NCI-H82 treated with DMSO at 0.1 percent for 48 hours (cell line): ENCODE results near the gene NSMCE1.
"Not testable (repeated sequence)": the region's sequence is repeated elsewhere in the genome, so short reads cannot be mapped to it uniquely, and the experiment has no call there.

Experiments used
- DNase-seq: peaks from one replicate; lab custom pipeline; 2025; ENCODE audit not compliant: unreplicated experiment; lab: John Stamatoyannopoulos, UW

Gene NSMCE1

DNA sequence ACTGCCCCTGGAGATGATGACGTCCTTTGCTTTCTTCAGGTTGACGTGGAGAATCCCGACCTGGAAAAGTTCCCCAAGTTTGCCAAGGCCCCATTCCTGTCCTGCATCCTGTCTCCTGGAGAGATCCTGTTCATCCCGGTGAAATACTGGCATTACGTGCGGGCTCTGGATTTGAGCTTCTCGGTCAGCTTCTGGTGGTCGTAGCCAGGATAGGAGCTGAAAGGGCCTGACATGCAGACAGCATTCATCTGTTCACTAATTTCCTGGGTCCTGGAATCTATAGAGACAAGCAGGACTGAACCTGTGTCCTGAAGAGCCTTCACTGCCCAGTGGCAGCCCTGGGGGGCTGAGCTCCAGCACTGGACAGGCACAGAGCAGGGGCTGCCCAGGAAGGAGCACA lies 48.0 kb downstream of the NSMCE1 start:
- DNase-seq = no peak

DNA sequence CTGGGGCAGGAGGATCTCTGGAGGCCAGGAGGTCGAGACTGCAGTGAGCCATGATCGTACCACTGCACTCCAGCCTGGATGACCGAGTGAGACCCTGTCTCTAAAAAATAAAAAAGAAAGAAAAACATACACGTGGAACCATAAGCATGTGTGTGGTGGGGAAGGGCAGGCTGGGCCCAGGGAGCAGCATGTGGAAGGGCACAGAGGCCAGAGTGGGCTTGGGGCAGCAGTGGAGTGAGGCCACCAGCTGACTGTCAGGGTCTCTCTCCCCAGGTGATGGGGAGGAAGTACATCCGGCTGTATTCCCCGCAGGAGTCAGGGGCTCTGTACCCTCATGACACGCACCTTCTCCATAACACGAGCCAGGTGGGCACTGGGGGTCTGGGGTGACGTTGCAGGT lies 48.5 kb downstream of the NSMCE1 start:
- DNase-seq = no peak

DNA sequence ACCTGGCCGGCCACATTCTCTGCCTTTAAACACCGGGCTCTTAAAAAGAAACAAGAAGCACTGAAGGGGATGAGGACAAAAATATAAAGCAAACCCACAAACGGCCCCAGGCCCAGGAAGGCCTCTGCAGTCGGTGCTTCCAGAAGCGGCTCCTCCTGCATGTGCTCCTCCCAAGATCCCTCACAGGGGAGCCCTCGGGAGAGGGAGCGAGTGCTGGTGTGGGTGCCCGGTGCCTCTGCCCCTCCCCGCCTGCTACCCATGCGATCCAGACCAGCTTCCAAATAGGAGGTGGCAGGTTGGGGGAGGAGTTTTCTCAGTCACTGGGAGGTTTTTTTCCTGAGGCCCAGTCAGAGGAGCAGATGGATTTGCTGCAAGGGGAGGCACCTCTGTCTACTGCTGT lies 49.4 kb downstream of the NSMCE1 start:
- no peak for DNase-seq

DNA sequence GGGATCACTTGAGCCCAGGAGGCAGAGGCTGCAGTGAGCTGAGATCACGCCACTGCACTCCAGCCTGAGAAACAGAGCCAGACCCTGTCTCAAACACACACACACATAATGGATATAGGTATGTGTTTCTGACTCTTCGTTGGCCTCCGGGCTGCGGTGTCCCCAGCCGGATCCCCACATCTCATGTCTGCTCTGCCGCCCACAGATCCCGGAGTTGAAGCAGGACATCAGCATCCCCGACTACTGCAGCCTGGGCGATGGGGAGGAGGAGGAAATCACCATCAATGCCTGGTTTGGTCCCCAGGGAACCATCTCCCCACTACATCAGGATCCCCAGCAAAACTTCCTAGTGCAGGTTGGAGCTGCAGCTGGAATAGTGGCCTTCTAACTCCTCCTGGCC lies 49.8 kb downstream of the NSMCE1 start:
- DNase-seq = no peak

DNA sequence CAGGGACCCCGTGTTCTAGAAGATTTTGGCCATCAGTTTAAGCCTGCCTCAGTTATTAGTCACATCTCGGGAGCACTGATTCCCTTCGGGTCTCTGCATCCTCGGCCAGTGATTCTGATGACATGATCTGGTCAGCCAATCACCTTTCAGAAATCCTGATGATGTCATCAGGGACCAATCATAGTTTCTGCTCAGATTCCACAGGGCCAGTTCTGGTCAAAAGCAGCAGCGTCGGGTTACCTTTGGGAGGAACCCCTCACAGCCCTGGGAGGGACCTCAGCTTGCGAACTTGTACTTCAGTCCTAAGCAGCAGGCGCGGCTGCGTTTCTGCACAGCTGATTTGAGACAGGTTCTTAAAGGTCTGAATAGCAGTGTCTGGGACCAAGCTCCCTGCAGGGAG lies 51.3 kb downstream of the NSMCE1 start:
- no peak for DNase-seq

DNA sequence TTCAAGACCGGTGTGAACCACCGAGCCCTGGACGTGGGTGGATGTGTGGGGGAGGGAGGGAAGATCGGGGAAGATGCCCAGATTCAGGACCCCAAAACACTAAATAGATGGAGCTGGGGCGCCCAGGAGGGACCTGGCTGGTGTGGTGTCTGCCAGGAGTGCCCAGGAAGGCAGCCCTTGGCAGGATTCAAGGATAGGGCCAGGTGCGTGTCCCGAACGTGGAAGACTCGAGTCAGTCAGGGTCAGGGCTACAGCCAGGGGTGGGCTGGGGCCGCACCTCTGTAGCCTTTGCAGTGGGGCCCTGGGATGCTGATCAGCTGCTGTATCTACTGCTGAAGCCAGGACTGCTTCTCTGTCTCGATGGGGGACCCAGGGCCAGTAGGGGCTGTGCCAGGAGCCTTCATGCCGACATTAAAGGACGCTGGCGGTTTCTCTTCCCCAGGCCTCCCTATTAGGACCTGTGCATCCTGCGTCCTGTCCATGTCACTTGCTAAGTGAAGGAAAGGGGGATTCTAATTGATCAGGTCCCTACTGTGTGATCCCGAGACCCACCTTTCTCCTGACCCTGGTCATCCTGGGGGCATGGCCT lies 52.2 kb downstream of the NSMCE1 start:
- no peak for DNase-seq

DNA sequence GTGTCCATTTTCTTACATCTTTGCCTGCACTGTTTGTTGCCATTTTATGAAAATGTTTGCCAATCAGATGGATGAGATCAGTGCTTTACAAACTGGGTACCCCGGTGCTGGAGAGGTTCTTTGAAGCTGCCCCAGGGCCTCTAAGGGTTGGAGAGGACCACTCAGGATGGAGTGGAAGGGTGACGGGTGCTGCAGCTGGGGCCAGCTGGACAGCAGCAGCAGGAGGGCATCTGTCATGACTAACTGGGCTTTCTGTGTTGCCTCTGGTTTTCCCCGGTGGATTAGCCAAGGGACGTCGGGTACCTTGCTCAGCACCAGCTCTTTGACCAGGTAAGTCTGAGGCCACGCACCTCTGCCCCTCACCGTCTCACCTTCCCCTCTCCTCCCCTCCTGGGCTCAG lies 52.9 kb downstream of the NSMCE1 start:
- DNase-seq = no peak

DNA sequence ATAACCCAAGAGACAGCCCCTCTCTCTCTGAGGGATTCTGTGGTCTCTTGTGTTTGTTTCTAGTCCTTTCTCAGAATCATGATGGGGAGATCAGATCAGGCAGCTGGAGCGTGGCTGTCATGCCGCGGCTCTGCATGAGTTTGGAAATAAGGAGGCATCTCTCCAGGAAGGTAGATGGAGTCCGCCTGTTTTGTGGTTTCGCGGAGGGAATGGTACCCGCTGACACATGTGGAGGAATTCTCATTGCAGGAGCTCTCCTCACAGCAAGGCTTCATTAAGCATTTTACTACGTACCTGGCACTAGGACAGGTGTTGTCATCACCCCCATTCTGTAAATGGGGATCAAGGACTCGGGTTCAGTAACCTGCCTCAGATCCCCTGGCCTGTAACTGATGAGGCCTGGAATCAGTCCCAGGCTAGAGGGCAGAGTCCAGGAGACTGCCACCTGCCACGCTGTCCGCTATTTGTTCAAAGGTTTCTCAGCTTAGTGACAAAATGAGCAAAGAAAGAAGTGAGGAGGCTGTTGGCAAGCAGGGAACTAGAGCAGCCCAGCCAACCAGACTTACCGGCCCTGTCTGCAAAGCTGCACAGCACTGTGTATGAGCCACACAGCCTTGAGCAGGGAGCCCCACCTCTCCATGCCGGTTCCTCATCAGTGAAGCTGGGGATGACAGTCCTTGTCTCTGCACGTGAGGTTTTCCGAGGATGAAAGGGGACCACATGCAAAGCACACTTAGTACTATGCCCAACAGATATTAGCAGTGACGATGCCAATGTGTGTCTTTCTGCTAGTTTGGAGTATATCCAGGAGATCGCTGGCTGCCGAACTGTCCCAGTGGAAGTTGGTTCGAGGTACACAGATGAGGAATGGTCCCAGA lies 54.2 kb downstream of the NSMCE1 start:
- DNase-seq = no peak

DNA sequence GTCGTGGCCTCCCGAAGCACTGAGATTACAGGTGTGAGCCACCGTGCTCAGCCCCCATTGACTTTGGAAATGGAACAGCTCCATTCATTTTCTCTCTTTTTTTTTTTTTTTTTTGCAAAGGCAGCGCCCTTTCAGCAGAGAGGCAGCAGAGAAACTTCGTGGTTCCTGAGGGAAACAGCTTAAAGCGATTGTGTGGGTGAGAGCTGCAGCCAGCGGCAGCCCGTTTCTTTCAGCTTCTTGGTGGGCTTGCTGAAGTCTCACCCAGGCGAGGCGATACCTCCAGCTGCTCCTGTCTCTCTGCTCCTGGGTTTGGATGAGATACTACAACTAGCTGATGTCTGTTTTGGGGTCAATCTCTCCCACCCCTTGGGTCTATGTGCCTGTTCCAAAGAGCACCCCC lies 57.5 kb downstream of the NSMCE1 start:
- no peak for DNase-seq

DNA sequence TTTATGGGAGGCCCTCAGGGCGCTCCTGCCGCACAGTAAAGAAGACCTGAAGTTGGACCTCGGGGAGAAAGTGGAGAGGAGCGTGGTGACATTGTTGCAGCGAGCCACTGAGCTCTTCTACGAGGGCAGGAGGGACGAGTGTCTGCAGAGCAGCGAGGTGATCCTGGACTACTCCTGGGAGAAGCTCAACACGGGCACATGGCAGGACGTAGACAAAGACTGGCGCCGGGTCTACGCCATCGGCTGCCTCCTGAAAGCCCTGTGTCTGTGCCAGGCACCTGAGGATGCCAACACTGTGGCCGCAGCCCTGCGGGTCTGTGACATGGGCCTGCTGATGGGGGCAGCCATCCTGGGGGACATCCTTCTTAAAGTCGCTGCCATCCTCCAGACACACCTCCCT lies 58.4 kb downstream of the NSMCE1 start:
- DNase-seq = no peak

DNA sequence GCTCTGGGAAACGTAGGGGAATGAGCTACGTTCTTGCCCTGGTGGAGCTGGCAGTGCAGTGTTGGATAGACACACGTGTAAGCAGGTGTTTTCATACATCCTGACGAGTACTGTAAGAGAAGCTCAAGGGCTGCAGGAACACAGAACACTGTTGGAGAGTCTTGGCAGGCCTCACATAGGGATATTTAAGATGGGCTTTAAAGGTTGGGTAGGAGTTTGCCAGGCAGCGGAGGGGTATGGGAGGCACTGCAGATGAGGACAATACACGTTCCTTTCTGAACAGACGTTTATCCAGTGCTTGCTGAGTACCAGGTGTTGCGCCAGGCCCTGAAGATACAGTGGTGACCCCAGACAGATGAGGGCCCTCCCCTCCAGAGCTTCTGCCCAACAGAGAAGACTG lies 59.0 kb downstream of the NSMCE1 start:
- no peak for DNase-seq

DNA sequence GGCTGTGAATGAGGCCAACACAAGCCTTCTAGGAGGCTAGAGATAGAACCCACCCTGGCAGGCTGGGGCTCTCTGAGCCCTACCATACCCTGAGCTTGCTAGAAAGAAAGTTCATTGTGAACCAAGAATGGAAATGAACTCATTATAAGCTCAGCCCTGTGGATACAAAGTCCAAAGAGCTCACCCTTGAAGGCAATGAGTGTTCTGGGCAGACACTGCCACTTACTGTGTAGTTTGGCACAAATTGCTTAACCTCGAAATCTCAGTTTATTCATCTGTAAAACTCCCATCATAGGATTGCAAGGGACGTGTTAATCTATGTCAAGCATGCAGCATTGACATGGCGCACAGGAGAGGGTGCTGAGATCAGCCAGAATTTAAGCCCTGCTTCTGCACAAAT lies 59.8 kb downstream of the NSMCE1 start:
- no peak for DNase-seq

DNA sequence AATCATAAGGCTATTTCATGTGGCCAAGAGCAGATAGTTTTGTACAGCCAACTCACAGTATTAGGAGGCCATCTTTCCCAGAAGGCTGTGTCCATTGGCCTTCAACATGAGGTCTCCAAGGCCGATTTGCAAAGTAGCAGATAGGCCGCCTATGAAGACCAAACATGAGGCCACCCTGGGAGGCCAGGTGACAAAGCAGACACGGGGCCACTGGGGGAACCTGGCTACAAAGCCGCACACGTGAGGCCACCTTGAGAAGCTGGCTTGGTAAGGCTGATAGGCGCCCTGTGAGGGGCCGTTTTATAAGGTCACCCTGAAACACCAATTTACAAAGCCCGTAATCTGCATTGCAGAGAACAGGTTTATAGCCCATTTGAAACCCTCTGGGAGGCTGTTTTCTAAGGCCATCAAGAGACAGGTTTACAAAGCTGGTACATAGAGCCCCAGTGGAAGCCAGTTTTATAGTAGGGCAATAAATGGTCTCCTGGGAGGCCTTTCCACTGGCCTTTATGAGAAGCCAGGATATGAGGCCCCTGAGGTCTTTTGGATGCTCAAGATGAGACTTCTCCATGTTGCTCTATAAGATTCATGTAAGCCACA lies 60.4 kb downstream of the NSMCE1 start:
- DNase-seq = no peak

DNA sequence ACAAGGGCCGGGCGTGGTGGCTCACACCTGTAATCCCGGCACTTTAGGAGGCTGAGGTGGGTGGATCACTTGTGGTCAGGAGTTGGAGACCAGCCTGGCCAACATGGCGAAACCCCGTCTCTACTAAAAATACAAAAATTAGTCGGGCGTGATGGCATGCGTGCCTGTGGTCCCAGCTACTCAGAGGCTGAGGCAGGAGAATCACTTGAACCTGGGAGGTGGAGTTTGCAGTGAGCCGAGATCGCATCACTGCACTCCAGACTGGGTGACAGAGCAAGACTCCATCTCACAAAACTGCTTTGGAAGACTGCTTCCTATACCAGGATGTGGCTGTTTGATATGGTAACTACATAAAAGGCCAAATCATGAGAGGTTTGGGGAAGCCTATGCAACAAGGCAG lies 61.5 kb downstream of the NSMCE1 start:
- DNase-seq = not testable (repeated sequence)

DNA sequence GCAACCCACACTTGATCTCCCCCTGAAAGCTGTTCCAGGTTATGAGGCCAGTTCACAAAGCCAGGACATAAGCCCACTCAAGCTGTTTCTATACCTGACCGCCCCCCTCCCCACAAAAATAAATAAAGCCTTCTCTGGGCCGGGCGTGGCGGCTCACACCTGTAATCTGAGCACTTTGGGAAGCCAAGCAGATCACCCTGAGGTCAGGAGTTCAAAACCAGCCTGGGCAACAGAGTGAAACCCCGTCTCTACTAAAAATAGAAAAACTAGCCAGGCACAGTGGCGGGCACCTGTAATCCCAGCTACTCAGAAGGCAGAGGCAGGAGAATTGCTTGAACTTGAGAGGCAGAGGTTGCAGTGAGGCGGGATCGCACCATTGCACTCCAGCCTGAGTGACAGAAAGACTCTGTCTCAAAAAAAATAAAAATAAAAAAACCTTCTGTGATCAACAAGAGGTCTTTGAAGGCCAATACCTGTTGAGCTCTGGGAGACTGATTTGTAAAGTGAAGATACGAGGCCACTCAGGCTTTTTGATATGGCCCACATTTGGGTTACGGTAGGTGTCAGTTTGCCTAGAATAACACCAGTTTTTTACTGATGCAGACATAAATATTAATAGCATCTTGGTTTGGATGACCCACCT lies 63.0 kb downstream of the NSMCE1 start:
- no peak for DNase-seq

DNA sequence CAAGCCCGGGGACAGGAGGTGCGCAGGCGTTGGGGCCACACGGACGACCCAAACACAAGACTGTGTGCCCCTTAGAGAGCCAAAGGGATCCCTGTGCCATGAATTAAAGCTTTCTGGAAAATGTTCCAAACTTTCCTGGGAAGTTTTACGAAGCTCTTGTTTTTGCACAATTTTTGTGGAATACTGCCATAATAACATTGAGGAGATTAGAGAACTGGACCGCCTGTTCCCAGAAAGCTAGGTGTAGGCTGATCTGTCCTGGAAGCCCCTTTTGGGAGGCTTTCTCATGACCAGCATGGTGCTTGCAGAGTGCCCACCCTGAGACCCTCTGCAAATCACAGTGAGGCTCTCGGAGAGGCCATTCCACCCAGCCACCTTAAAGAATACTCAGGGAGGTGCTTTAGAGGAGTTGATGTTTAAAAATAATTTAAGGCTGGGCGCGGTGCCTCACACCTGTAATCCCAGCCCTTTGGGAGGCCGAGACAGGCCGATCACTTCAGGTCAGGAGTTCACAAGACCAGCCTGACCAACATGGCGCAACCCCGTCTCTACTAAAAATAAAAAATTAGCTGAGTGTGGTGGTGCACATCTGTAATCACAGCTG lies 64.2 kb downstream of the NSMCE1 start:
- DNase-seq = no peak

DNA sequence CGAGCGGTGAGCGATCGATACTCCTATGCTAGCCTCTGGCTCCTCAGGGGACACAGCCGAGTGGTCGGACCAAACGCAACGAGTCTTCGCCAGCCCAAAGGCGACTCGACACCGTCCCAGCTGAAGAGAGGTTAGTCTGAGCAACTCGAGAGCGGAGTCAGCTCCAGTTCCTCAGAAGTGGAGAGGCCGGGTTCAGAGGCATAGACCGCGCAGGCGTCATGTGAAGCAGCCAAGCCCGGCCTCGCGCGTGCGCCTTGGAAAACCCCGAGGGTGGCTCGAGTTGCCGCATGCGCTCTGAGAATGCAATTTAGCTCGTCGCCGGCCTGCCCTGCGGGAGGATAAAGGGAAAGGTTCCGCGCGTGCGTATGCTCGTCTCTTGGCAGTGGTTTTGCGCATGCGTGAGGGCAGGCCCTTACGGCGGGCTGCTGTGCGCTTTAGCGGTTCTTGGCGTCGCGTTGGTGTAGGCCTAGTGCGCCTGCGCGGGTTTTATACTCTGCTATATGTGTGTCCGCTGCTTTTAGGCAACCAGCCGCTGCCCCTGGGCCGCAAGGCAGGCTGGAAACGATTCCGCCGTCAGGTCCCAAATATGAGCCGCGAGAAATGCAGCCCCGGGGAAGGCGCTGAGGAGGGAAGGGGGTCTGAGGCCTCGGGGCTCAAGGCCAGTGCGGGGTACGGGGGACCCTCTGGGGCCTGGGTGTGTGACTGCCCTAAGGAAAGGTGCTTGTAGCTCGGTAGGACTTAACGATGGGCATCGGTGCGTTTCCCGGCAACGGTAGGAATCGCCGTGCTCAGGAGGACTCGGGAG lies 64.9 kb downstream of the NSMCE1 start, which contains the start of gene KDM8:
TSS of gene KDM8 (plus strand) at position 20 of the 805 bp plus-strand sequence. CDS start 6,598 bp downstream, outside the sequence.
- DNase-seq = peak; percentile 97

DNA sequence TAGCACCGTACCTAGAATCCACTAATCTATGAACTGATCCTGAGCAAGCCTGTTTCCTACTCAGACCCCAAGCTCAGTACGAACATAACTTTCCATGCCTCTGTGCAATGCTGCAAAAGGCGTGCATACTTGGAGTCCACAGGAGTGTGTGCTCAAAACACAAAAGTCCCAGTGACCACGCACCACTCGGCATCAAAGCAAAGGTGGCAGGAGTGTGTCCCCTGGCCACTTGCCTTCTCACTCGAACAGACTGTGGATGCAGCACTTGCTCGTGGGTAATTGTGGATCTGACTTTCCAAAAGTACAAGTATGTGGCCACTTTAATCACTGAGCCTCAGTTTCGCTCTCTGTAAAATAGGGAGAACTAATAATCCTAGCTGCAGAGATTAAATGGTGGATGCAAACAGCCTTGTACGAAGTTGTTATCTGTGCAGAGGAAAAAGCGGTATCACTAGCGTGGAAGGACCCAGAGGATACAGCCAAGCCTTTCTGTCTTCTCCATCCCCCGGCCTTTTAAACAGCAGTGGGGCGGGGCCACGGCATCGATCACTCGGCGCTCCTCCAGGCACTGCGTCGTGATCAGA lies 65.6 kb downstream of the NSMCE1 start:
- peak; percentile 84 for DNase-seq

DNA sequence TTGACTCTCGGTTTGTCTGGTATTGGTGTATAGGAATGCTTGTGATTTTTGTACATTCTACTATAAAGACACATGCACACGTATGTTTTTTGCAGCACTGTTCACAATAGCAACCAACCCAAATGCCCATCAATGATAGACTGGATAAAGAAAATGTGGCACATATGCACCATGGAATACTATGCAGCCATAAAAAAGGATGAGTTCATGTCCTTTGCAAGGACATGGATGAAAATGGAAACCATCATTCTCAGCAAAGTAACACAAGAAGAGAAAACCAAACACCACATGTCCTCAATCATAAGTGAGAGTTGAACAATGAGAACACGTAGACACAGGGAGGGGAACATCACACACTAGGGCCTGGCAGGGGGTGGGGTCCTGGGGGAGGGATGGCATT lies 67.7 kb downstream of the NSMCE1 start:
- DNase-seq = not testable (repeated sequence)

DNA sequence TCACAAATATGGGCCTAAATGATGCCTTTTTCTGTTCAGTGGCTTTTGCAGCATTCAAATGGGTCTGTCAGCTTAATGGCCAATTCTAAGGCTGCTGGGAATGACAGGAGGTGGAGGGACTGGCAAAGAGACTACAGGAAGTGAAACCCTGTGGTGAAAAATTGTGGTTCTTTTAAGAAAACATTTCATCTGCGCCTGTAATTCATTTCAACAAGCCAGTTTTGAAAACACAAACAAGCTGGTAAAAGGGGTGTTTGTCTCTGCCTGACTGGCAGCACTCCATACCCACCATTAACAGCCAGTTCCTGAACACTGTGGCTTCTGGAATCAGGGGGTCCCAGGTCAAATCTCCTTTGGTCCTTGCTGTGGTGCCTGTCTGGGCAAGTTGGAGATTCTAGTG lies 68.8 kb downstream of the NSMCE1 start:
- no peak for DNase-seq
